GM18511 (cell line): ENCODE results near the gene MON2.
"Not testable (repeated sequence)": the region's sequence is repeated elsewhere in the genome, so short reads cannot be mapped to it uniquely, and the experiment has no call there.

Experiments used
- ATAC-seq: cut with Tn5 transposase; IDR thresholded peaks from one replicate; pipeline ENCODE4 v1.9.1; 2021; ENCODE audit warnings: mild to moderate bottlenecking, moderate library complexity; ENCODE audit not compliant: unreplicated experiment

MON2 gene

GRCh38 chr12:62543741-62544140 lies 77.1 kb downstream of the MON2 start:
- ATAC-seq: no peak

- no peak for ATAC-seq
These were observed 86.4 kb downstream of the MON2 start for GRCh38 chr12:62552906-62553556.

DNA sequence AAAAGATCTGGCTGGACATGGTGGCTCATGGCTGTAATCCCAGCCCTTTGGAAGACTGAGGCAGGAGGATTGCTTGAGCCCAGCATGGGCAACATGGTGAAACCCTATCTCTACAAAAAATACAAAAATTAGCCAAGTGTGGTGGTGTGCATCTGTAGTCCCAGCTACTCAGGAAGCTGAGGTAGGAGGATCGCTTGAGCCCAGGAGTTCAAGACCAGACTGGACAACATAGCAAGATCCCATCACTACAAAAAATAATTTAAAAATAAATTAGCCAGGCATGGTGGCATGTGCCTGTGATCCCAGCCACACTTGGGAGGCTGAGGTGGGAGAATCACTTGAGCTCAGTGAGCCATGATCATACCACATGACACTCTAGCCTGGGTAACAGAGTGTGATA lies 92.7 kb downstream of the MON2 start:
- not testable (repeated sequence) for ATAC-seq

- no peak for ATAC-seq
These were observed 96.2 kb downstream of the MON2 start for GRCh38 chr12:62562846-62563245.

DNA sequence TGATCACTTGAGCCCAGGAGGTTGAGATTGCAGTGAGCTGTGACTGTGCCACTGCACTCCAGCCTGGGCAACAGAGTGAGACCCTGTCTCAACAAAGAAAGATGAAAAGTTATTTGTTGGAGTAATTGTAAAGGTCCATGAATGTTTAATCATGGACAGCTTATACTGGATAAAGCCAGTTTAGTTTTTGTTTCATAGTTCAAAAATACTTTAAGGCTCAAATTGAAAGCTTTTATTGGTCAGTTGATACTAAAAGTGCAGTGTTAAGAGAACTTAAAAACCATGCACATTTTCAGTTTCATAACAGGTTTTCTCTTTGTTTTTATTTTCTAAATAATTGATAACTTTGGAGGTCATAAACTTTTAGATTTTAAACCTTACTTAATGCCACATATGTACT lies 108.4 kb downstream of the MON2 start:
- ATAC-seq: peak; percentile 77

GRCh38 chr12:62576503-62576902 lies 109.9 kb downstream of the MON2 start:
- no peak for ATAC-seq

DNA sequence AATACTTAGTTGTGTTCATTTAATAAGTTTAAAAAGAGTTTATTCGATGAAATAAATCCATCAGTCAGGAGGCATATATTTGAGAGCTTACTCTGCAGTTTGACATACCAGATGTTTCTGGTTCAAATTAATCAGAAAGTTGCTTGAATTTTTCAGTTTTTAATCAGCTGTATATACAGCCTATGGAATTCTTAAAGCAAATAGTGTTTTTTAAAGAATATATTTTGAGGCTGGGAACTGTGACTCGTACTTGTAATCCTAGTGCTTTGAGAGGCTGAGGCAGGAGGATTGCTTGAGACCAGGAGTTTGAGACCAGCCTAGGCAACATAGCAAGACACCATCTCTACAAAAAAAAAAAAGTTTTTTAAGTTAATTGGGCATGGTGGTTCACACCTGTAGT lies 112.1 kb downstream of the MON2 start:
- ATAC-seq: no peak

- peak; percentile 72 for ATAC-seq
These were observed 114.8 kb downstream of the MON2 start for GRCh38 chr12:62581288-62582064.

DNA sequence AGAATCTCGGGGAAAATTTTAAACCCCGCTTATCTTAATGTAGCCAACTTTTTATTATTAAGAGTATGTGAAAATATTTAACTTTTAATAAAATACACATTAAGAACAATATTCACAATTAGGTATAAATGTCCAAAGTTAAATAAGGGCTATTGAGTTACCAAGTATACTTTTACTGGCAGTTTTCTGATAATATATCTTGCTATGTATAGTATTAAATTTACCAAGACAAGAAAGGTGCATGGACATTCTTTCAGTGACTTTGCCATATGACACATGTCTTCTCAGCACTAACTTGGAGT lies 115.4 kb downstream of the MON2 start:
- no peak for ATAC-seq

- ATAC-seq: no peak
These were observed 118.0 kb downstream of the MON2 start for GRCh38 chr12:62584619-62585018.

- no peak for ATAC-seq
These were observed 120.2 kb downstream of the MON2 start for GRCh38 chr12:62586850-62587249.

DNA sequence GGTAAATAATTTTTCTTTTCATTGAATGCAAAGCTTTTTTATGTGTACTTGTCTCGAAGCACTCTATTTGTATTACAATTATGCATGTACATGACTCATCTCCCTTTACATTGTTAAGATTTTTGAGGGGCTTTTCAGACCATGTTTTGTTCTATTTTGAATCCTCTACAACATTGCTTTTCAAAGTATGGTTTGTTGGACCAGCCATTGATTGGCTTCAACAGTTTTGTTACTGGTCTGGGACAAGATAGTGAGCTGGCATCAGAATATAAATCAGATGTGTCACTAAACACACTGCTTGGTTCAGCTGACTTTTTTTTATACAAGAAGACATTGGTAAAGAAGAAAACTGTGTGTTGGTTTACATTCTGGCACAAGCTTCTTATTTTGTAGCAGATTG lies 122.3 kb downstream of the MON2 start:
- ATAC-seq: no peak

DNA sequence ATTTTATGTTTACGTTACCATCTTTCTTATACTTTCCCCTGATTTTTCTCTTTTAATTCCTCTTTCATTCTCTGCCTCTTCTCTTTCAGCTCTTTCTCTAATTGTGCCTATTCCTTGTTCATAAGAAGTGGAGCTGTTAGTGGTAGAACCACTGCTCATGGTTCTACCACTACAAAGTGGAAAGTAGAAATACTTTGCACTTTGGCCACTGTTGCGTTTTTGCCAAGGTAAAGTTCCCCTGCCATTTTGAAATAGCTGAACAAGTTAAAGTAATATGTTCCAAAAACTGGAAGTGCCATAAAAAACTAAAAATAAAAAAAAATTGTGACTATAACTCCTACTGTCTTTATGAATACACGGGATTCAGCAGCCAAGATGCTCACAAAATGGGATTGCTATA lies 130.6 kb downstream of the MON2 start:
- no peak for ATAC-seq

GRCh38 chr12:62598846-62599245 lies 132.2 kb downstream of the MON2 start:
- no peak for ATAC-seq

DNA sequence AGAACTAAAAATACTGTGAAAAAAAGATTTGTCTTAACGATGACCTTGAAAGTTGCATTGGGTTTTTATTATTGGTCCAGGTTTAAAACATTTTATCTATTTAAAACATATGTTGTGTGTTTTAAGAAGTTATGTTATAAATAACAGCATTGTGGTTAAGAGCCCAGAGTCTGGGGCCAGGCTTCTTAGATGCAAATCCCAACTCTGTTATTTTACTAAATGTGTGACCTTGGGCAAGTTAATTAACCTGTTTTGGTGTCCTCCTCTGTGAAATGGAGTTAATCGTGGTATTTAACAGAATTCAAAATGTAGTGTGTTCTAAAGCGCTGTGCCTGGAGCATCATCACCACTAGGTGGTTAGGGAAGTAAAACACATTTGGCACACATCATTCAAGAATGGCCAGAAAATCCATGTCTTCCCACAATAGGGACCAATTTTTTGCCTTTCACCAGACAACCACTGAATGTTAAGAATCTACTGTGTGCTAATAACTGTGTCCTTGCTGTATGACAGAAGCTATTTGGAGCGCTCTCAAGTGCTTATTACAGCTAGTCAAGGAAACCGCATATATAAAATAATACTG lies 133.3 kb downstream of the MON2 start:
- no peak for ATAC-seq

GRCh38 chr12:62601765-62602164 lies 135.1 kb downstream of the MON2 start:
- no peak for ATAC-seq

DNA sequence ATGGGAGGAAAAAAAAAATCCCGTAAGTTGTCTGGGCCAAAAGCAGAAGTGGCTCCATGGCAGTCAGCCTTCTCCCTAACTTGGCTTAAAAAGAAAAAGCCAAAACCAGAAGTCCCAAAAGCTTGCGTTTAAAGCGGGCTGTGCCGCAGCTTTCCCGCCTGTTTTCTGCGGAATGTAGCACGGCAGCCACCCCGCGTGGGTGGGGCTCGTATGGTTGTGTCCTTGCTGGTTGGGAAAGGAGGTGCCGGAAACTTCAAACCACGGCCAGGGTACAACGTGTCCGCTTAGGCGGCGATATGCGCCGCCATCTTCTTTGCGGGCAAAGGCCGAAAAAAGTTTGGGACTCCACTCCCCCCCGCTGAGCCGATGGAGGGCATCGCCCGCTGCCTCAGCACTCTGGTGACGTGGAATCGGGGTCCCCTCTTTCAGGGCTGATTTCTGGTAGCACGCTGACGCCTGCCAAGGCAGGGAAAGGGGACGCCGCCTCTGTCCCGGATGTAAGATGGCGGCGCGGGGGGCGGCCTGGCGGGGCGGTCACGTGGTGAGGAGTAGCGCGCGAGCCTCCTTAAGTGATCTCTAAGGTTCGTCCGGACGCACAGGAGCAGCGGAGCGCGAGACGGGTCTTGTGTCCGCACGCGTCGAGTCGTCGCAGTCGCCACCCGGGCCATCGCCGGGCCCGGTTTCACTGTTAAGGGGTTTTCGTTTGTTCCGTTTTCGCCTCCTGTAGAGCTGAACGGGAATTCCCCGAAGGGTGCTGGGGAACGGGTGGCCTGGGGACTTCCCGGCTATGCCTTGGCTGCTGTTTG lies 135.8 kb downstream of the MON2 start:
- ATAC-seq: peak; percentile 68

DNA sequence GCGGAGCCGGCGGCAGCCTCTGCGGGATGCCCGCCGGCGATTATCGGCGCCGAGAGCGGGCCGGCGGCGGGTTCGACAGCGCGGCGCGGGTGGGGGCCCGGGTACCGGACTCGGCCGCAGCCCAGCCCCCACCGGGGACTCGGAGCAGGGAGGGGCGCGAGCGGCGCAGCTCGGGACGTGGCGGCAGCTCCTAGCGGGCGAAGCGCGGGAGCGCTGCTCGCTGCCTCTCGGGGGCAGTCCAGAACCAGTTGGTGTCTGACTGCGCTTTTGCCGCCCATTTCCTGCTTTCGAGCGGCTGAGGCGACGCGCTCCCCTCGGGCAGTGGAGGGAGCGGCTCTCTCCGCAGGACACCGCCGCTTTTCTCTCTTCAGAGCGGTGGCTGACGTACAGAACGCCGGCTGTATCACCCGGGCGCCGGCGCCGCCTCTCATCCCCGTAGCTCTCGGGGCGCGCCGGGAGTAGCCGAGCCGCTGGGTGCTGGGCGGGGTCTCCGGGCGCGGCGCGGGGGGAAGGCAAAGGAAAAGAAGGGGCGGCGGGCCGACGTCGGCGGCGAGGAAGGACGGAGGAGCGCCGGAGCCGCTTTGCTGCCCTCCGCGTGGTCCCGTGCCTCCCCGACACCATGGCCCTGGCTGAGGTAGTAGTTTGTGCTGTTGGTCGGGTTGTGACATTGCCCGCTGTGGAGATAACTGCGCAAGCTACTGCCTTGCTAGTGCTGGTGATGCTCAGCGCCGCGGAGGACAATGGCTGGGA lies 136.6 kb downstream of the MON2 start:
- ATAC-seq: peak; percentile 75

GRCh38 chr12:62603811-62604098 lies 137.1 kb downstream of the MON2 start:
- ATAC-seq: no peak

DNA sequence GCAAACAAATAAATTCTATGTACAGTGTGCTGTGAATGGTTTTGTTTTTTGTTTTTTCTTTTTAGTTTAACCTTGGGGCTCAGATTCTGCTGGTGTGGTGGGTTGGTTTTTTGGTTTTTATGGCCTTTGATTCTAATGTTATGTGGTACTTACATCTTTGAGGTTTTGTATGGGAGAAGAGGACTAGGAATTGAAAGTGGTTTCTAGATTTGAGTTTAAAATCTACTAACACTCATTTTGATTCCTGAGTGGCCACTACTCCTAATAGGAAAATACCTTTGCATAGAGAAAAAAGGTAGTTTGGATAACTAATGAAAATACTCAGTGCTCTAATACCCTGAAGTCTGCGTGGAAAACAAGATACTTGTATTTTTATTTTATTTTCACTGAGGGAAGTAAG lies 137.7 kb downstream of the MON2 start:
- ATAC-seq: no peak

DNA sequence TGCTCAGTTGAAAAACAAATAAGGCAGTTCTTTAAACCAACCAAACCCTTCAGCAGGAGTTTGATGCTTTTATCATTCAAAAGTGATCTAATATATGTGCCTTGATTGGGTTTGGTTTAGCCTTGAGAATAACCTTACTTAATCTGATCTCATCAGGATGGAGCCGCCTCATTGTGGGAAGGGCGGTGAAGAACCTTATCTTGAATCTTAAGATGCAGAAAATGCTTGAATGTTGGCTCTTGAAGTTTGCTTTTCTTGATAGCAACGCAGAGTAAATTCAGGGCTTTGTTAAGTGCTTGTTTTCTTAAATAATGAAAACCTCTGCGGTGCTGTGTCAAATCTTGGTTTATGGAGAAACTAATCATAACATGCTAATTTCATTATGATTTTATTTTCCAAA lies 138.2 kb downstream of the MON2 start:
- ATAC-seq: no peak
